Measurements from ENCODE around the gene MEI4.

Gene MEI4

DNA sequence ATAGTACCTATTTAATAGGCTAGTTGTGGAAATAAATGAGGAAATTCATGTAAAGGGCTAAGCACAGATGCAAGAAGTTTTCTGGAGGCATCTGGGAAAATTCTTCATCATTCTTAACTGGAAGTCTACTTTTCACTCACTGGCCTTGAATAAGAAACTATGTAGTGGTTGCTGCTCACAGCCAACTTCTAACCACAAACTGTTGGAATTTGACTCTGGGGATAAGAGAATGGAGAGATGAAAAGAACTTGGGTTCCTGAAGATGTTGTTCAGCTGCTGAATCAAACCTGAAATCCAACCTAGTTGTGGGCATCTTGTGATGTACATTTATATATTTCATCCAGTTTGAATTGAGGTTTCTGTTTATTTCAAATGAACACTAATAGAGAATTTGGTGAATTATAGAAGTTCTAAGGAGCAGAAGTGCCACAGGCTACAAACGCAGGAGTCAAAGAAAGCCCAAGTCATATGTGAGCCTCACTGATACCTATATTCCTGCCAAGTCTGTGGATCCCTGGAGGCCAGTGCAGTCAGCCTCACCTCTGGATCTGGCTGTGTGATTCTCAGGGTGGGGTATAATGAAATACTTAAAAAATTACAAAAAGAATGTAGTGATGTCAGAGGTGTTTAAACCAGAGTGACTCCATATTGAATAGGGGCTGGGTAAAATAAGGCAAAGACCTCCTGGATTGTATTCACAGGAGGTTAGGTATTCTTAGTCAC, 18.7 kb upstream of the MEI4 start:
- Histone ChIP-seq H3K27ac (ENCODE audit: poor library complexity, severe bottlenecking) (no peak overlapping the region), H3K4me1 (ENCODE audit: insufficient read depth, poor library complexity, severe bottlenecking) (no peaks in the 10 kb centered on the region), H3K36me3 (ENCODE audit: low read depth) (no peaks in the 10 kb centered on the region), H3K4me3 (ENCODE audit: severe bottlenecking) (no peak overlapping the region), H3K27me3 (ENCODE audit: insufficient read depth, poor library complexity, severe bottlenecking) (no peaks in the 10 kb centered on the region), H3K9me3 (ENCODE audit: severe bottlenecking) (no peaks in the 10 kb centered on the region)
- DNase-seq (ENCODE audit: low spot score) (no peak), ATAC-seq (ENCODE audit: low read depth) (no peak)
- TF ChIP-seq, protein P1, sequence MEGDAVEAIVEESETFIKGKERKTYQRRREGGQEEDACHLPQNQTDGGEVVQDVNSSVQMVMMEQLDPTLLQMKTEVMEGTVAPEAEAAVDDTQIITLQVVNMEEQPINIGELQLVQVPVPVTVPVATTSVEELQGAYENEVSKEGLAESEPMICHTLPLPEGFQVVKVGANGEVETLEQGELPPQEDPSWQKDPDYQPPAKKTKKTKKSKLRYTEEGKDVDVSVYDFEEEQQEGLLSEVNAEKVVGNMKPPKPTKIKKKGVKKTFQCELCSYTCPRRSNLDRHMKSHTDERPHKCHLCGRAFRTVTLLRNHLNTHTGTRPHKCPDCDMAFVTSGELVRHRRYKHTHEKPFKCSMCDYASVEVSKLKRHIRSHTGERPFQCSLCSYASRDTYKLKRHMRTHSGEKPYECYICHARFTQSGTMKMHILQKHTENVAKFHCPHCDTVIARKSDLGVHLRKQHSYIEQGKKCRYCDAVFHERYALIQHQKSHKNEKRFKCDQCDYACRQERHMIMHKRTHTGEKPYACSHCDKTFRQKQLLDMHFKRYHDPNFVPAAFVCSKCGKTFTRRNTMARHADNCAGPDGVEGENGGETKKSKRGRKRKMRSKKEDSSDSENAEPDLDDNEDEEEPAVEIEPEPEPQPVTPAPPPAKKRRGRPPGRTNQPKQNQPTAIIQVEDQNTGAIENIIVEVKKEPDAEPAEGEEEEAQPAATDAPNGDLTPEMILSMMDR (IDR thresholded peaks at IDR 0.05; ENCODE audit: poor library complexity, severe bottlenecking): no peak

DNA sequence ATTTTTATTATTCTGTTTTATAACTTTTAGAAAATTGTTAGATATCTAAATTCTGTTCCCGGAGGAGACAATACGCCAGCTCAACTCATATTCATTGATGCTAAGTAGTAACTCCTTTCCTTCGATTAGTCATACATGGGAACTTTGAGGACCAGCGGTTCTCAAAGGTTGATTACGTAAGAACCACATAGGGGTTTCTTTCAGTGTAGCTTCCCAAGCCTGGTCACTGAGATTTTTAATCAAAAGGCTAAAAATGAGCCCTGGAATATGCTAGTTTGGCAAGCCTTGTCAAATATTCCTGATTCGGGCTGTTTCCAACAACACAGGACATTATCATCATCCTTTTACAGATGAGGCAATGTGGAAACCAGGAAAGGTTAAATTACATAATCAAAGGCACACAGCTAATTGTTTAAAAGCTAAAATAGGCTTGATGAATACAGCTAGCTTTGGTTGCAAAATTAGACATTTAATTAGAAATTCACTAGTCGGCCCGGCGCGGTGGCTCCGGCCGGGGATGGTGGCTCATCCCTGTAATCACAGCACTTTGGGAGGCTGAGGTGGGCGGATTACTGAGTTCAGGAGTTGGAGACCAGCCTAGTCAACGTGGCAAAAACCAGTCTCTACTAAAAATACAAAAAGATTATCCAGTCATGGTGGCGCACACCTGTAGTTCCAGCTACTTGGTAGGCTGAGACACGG, 14.6 kb upstream of the MEI4 start:
- Histone ChIP-seq H3K27me3 (ENCODE audit: insufficient read depth, poor library complexity, severe bottlenecking) (no peaks in the 10 kb centered on the region), H3K36me3 (ENCODE audit: low read depth) (no peaks in the 10 kb centered on the region), H3K9me3 (ENCODE audit: severe bottlenecking) (no peaks in the 10 kb centered on the region), H3K27ac (ENCODE audit: poor library complexity, severe bottlenecking) (no peak overlapping the region), H3K4me1 (ENCODE audit: insufficient read depth, poor library complexity, severe bottlenecking) (no peaks in the 10 kb centered on the region), H3K4me3 (ENCODE audit: severe bottlenecking) (no peak overlapping the region)
- no peak for DNase-seq (ENCODE audit: low spot score)
- no peak for ATAC-seq (ENCODE audit: low read depth)
- TF ChIP-seq, protein P1 (IDR thresholded peaks at IDR 0.05; ENCODE audit: poor library complexity, severe bottlenecking): no peak

DNA sequence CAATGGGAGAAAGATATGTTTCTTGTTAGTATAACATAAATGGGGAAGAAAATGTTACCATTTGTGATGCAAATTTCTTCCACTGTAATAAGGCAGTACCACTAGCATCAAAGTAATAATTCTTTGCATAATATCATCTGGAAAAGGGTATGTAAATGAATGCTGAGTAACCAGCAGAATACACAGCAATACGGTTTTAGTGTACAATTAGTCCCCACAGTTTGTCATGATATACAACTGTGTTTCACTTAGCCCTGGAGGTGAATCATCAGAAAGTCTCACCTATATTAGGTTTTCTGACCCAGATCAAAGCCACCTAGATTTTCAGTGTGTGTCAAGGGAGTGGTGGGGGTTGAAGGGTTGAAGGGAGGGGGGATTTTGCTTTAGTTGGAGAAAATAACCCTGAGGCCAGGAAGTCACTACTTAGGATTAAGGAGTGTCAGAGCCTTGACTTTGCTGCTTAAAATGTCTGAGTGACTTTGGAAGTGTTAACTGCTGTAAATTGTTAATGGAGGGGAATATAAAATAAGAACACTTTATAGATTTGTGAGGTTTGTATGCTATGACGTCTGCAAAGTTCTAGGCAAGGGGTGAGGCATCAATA, 8.6 kb upstream of the MEI4 start:
- TF ChIP-seq, protein P1 (IDR thresholded peaks at IDR 0.05; ENCODE audit: poor library complexity, severe bottlenecking): no peak
- Histone ChIP-seq H3K4me3 (ENCODE audit: severe bottlenecking) (no peak overlapping the region), H3K36me3 (ENCODE audit: low read depth) (no peaks in the 10 kb centered on the region), H3K9me3 (ENCODE audit: severe bottlenecking) (no peaks in the 10 kb centered on the region), H3K27ac (ENCODE audit: poor library complexity, severe bottlenecking) (no peak overlapping the region), H3K27me3 (ENCODE audit: insufficient read depth, poor library complexity, severe bottlenecking) (no peaks in the 10 kb centered on the region), H3K4me1 (ENCODE audit: insufficient read depth, poor library complexity, severe bottlenecking) (no peaks in the 10 kb centered on the region)
- no peak for ATAC-seq (ENCODE audit: low read depth)
- no peak for DNase-seq (ENCODE audit: low spot score)

DNA sequence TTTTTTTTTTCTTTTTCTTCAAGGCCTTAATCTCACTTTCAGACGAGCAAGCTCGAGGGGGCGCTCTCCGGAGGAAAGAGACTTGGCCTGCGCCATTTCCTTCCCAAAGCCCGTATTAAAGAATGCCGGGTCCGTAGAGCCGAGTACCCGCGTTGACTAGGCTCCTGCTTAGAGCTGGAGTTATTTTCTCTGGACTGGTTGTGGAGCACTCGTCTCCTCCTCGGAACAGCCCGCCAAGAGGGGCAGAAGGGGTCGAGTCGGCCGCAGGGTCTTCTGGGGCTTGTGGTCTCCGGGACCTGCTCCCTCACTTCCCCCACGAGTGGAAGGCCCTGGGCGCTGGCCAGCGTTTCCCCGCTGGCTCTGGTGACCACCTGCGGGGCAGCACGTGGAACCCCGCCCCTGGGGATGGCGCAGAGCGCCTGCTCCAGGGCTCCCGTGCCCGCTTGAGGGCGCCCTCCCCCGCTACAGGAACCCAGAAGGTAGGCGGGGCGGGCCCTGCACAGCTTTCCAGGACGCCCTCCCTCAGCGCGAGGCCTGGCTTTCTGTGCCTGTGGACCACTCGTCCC, 2.7 kb upstream of the MEI4 start:
- TF ChIP-seq, protein P1 (IDR thresholded peaks at IDR 0.05; ENCODE audit: poor library complexity, severe bottlenecking): no peak
- Histone ChIP-seq H3K4me1 (ENCODE audit: insufficient read depth, poor library complexity, severe bottlenecking) (no peaks in the 10 kb centered on the region), H3K27me3 (ENCODE audit: insufficient read depth, poor library complexity, severe bottlenecking) (no peaks in the 10 kb centered on the region), H3K27ac (ENCODE audit: poor library complexity, severe bottlenecking) (no peak overlapping the region), H3K4me3 (ENCODE audit: severe bottlenecking) (no peak overlapping the region), H3K9me3 (ENCODE audit: severe bottlenecking) (no peaks in the 10 kb centered on the region), H3K36me3 (ENCODE audit: low read depth) (no peaks in the 10 kb centered on the region)
- ATAC-seq (ENCODE audit: low read depth): no peak
- peak; percentile 42 for DNase-seq (ENCODE audit: low spot score)

Measured in RWPE2 (cell line).